KG1 (cell line): Measurements from ENCODE around the gene CHST7.

ENCODE experiments used
- DNase-seq: peaks from one replicate; lab custom pipeline; 2025; lab: John Stamatoyannopoulos, UW

The CHST7 gene

DNA sequence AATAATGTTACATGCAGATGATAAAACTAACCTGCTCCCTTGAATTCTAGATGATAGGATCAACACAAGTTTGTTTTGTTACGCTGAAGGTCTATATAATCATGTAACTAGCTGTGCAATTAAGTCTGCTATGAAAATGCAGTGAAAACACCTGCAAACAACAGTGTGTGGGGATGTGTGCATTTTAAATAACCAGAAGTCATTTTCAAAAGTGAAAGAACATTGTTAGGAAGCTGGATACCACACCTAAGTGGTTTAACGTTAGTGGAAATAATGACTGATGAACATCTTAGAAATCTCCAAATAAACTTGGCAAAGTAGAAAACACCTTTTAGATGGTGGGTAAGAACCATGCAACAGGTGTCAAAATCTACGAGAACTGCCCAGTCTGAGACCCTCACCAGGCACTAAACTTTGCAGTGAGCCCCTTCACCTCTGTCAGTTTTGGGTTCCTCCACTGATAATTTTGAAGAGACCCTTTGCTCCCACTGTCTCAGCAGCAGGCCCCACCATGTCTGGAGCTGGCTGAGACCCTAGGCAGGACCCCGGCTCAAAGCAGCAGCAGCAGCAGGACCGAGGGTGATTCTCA is 36.6 kb downstream of the CHST7 start:
- DNase-seq: no peak

DNA sequence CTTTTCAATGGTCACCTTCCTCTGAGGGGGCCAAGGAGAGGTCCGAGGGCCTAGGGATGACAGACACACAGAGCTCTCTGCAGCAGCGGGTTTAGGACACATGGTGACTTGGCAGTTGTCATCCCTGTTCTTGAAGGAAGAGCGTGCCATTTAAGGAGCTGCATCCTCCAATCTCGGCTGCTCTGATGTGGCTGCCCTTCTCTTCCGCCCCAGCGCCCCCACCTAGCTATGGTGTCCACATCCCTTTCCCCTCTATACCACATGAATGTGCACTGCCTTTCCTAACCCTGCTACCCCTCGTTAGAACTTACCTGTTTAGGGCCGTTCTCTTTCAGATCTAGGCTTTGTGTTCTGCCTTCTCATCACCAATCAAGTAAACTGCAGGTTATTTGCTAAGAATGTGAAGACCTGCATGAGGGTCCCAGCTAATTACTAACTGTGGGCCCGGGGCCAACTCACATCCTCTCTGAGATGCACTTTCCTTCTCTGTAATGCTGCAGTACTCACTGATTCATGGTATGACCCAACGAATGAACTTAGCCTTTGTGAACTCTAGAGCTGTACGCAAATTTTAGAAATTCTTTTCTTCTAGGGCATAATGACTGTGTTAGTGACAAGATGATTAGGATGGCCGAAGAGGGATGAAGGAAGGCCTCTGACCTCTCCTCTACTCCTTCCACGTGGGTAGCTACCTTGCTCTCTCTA is 38.2 kb downstream of the CHST7 start:
- DNase-seq: no peak

DNA sequence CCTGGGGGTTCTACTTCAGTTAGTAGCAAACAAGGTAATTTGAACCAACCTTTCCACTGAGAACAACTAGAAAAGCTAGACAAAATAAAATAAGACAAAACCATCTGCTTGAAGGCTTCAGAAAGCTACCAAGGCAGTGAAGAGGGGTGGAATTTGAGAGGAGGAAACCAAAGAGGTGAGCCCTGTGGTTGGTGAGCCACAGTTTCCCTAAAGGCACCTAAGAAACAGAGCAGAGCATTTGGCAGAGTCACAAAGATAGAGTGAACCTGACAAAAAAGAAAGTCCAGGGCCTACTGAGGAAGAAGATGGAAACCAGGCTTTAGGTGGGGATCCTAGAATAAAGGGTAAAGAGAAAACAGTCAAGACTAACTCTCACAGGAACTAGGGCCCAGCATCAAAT is 44.3 kb downstream of the CHST7 start:
- no peak for DNase-seq

DNA sequence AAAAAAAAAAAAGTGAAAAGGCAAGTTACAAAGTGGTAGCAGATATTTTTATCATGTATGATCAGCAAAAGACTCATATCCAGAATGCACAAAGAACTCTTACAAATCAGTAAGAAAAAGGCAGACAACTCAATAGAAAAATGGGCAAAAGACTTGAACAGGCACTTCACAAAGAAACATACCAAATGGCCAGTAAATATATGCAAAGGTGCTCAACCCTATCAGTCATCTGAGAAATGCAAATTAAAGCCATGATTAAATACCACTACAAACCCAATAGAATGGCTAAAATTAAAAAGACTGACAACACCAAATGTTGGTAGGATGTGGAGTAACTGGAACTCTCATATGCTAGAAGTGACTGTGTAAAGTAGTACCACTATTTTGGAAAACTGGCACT is 45.4 kb downstream of the CHST7 start:
- no peak for DNase-seq

DNA sequence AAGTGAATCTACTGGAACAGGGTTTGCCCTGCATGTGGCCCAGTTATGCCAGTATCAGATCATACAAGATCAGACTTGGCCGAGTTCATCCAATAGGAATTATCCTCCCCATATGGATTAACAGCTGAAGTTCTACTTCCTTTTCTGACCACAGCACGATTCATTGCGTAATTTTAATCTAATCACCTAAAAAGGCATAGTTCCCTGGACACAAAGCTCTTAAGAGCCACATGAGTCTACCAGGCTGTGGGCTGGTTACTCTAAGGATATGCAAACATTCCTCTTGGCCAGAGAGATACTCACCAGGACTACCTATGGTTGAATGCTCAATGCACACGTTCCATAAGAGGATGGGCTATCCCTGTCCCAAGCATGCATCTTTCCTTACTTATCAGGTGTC is 46.9 kb downstream of the CHST7 start:
- DNase-seq: no peak

DNA sequence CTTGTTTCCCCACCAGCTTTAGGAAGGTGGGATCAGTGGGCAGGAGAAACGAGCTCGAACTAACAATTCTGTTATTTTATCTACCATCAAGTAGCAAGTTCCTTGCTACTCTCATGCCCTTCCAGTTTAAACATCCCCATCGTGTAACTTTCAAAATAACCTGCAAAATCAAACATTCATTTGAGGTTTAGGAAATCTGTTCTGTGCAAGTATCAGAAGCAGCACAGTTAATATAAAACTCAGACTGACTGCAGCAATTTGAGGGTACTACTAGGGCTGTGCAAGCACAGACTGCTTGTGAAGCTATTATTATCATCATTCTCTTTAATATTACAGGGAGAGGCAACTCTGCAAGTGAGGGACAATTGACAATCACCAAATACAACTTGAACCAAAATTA is 48.0 kb downstream of the CHST7 start:
- no peak for DNase-seq

DNA sequence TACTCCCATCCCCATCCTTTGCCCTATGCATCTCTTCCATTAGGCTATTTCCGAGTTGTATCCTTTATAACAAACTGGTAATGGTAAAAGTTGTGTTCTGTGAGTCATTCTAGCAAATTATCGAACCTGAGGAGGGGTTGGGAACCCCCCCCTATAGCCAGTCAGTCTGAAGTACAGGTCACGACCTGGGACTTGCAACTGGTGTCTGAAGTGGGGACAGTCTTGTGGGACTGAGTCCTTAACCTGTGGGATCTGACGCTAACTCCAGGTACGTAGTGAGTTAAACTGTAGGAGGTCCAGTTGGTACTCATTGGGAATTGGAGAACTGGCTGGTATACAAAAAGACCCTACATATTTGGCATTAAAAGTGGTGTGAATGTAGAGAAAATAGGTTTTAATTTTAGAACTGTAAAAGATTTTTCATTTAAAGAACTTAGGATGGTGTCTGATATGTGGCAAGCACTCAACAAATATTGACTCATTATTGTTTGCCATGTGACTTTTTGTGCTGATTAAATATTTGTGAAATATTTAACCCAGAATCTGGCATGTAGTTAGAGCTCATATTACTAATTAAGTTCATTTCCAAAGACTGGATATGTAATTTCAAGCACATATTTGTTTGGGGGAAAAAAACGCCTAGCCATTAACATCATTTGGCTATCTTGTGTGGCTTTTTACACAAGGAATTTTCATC is 50.7 kb downstream of the CHST7 start:
- no peak for DNase-seq

DNA sequence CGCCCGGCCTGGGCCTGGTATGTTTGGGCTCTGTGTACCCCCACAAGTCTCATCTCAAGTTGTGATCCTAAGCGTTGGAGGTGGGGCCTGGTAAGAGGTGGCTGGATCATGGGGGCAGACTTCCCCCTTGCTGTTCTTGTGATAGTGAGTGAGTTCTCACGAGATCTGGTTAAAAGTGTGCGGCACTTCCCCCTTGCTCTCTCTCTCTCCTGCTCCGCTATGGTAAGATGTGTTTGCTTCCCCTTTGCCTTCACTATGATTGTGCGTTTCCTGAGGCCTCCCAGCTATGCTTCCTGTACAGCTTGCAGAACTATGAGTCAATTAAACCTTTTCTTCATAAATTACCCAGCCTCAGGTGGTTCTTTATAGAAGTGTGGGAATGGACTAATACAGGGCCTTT is 53.0 kb downstream of the CHST7 start:
- DNase-seq: peak; percentile 10

DNA sequence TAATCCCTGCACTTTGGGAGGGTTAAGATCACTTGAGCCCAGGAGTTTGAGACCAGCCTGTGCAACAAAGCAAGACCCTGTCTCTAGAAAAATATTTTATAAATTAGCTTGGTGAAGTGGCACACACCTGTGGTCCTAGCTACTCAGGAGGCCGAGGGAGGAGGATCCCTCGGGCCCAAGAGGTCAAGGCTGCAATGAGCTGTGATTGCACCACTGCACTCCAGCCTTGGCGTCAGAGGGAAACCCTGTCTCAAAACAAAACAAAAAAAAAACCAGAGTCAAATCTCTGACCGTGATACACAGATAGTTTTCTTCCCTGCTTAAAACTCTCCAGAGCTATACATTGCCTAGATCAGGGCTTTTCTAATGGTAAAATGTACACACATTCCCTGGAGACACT is 53.5 kb downstream of the CHST7 start:
- DNase-seq: no peak

DNA sequence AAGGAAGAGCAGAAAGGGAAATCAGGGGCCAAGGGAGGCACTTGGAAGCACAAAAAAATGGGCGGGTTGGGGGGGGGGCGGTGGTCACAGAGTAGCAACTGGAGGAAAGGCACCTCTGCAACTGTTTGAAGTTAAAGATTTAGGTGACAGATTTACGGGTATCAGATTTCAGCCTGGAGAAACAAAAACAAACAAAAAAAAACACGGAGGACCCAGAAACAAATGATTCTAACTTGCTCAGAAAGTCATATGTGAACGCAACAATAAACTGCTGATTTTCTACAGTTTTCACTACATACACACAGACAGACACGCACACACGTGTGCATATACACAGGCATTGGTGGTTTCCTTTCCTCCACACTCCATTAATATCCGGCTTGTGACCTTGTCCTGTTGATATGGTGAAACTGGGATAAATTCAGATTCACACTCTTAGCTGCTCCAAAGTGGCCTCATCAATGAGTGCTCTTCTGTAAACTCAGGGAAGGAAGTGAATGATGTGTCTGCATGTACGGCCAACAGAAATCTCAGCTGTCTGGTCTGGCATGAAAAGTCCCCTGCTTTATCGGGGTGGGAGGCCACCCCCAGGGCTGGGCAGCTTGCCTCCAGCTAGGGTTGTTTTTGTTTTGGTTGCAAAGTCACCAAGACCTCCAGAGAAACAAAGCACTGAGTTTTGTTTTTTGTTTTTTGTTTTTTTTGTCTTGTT is 54.3 kb downstream of the CHST7 start:
- no peak for DNase-seq

DNA sequence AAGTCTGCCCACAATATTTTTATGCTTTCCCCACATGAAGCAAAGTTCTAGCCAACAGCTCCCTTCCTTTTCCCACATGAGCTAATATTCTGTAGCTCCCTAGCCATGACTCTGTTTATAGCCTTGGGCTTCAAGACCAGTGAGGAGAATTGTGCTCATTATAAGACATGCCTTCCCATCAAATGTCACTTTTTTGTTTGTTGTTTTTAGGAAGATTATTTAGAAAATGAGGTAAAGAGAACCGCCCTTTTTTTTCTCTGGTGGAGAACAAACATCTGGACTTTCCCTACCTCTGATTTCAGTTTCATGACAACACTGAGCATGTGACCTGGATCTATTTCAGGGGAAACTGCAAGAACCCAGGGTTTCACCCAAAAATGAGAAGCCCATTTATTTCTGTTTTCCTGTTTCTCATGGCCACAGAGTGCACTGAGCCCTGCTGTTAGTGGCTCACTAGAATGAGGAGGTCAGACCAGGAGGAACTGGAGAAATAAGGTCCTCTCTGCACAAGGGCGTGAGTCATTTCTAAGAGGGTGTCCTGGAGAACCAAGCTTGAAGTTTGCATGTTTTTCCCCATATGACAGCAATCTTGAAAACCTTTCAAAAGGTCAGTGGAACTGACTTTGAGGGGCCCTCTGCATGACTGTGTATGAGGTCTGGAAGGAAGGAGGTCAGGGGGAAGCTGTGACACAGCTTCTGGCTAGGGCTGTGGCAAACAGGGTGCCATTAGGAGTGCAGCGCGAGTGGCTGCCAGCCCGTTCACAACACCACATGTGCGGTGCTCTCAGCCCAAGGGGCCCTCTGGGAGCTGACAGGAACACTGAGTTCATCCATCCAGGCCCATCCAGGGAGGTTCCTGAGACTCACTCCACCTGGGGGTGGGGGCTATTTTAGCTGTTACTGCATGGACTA is 55.2 kb downstream of the CHST7 start:
- peak; percentile 1 for DNase-seq

DNA sequence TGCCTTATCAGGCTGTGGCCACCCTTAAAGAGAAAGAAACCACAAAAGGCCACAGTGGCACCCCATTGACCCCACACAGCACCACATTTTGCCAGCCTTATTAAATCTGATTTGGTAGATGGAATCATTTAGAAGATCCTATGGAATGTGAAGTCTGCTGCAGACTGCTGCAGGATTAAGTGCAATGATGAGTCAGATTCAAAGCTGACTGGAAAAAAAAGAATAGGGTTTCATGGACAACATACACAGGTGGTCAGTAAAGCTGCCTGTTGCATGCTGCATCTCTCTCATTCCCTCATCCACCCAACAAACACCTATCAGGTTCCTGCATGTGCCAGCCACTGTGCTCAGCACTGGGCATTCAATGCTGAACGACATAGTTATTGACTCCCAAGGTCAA is 56.6 kb downstream of the CHST7 start:
- no peak for DNase-seq

DNA sequence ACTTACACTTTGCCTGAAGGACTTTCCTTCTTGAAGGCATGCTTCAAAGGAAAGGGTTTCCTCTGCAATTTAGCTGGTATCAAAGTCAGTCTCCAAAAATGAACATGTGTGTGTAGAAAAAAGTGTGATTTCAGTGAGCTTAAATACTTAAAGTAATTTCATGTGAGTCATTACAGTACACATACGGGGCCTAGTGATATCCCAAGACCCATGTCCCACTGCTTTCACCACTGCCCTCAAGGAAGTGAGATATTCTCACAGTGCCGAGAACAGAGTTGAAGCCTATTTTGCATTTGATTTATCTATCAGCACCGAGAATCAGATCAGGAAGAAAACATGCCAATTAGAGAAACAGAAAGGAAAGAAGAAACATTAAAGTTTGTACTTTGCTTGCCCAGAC is 61.0 kb downstream of the CHST7 start:
- no peak for DNase-seq

DNA sequence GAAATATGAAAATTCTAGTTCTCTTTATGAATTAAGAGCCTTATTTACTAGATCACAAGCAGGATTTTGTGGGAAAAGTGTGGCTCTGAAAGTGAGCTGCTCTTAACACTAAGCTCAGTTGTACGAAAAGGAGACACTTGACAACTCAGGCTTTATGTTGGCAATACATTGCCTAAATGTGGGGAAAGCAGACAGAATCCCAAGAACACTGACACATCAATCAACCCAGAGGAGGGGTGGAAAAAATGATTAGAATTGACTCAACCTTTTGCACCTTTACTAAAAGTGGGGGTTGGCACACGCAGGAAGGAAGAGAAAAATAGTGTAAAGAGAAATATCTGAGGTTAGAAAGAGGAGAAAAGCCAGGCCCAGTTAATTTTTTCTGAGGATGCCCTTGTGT is 61.6 kb downstream of the CHST7 start:
- DNase-seq: no peak

DNA sequence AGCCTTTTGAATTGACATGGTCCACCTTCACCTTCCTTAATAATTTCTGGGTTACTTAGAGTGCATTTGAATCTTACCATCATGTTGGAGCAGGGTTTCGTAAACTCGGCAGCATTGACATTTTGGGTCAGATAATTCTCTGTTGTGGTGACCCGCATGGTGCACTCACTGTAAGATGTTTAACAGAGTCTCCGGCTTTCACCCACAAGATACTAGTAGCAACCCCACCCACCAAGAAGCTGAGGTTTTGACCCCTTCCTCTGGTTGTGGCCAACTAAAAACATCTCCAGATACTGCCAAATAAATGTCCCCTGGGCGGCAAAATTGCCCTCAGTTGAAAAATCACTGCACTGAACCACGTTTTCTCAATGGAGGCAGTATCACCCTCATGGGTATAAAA is 62.7 kb downstream of the CHST7 start:
- no peak for DNase-seq

DNA sequence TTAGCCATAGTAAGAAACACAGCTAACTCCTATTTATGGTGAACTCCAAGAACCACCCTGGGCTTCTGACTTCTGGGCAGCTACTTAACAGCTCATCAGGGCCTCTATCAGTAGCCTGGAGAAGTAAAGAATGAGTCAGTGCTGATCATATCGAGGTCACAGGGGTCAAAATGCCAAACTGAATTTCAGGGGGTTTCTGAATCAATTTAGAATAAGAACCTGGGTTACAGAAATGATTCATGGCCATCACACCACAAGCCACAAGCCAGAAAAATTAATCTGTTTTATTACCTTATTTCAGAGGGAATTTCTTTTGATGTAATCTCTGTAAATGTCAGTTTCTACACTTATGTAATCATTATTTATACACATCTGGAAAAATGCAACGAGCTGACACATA is 64.4 kb downstream of the CHST7 start:
- DNase-seq: no peak

DNA sequence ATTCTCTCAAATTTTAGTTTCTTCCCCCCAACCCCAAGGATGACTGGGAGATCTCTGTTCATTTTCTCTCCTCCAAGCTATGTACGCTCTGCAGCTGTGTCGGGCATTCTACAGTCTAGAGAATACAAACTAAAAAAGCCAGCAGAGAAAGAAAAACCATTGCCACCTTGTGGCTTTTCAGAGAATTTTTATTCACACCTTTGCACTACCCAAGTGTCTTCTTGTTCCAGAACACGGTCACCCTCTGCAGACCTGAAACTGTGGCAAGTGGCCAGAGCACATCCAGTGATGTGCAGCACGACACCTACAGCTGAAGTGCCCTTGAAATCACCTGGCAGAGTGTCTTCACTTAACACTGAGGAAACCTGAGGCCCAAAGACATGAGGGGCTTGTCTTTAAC is 68.6 kb downstream of the CHST7 start:
- peak; percentile 9 for DNase-seq

DNA sequence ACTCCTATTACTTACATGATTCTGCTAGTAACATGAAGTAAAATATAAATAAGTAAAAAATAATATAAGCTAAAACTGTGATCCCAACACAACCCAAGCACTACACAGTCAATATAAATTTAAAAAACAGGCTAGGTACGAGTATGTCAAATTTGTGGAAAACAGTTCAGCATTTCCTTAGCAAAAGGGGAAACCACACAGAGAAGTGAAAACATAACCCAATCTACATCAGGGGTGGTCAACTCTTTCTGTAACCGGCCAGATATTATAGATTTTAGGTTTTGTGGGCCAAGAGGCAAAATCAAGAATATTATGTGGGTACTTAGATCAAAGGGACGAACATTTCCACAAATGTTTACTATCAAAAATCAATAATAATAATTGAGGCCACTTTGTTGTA is 70.1 kb downstream of the CHST7 start:
- no peak for DNase-seq

DNA sequence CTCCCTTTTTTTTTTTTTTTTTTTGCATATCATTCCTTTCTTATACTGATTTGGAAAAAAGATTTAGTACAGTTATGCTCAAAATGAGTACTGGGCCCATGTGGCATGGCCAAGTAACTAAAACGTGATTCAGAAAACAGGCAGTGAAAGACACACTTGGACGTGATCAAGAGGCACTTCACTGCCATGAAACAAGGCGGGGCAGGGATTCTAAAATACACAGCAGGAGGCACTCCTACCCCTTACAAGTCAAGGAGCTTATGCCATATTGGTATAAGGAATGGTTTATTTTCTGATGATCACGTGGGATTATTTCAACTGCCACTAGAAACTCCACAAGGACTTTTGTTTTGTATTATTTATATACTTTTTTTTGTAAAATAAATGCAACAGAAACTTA is 72.0 kb downstream of the CHST7 start:
- DNase-seq: no peak

DNA sequence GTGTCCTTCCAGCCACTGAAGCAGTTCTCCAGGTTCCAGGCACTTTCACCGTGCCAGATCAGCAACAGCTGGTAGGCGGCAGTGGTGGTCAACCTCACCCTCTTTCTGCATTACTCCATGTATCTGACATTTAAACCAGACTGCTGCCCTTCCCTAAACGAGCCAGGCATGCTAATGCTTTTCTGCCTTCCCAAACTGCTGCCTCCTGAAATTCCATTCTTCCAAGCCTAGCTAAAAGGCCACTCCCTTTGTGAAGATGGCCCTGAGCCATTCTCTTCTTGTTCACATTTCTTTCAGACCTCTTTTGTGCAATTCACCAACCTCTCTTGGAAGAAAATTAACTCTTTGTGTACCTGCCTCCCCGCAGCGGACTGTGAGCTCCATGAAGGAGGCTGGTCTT is 73.7 kb downstream of the CHST7 start:
- DNase-seq: no peak
